Spleen (tissue), 11 donors: ENCODE data around the gene IMPDH1. TPM values are rescaled to one million over a fixed set of nuclear protein-coding genes. Genes with fewer than 3 reads are reported as not detected.

ENCODE experiments used
- DNase-seq: peaks from one replicate; pipeline ENCODE4 v3.0.0-alpha.2; 2020
- H3K27ac ChIP-seq, 8 donors: fragments of 200-600 bp; sonication (generic) in 7 of 8; 1 replicate in 4 of 8; 2 replicates in 4 of 8; pipeline versions ENCODE4 v1.5.0 to v1.8.0; 2016 to 2021; ENCODE audit warnings: inconsistent platforms in 4 of 8, mild to moderate bottlenecking in 4 of 8, moderate library complexity in 1 of 8
- H3K27me3 ChIP-seq, 7 donors: fragments of 200-600 bp; sonication (generic) in 6 of 7; replicated peaks in 1 of 7; 1 replicate in 4 of 7; 2 replicates in 3 of 7; pipeline versions ENCODE4 v1.5.0 to v1.8.0; 2016 to 2021; ENCODE audit warnings: inconsistent platforms in 3 of 7, mild to moderate bottlenecking in 1 of 7
- H3K36me3 ChIP-seq, 6 donors: fragments of 200-600 bp; sonication (generic) in 5 of 6; 1 replicate in 4 of 6; 2 replicates in 2 of 6; pipeline versions ENCODE4 v1.5.0 to v1.8.0; 2016 to 2021; ENCODE audit warnings: inconsistent platforms in 2 of 6
- H3K4me1 ChIP-seq, 6 donors: fragments of 200-600 bp; sonication (generic) in 5 of 6; 1 replicate in 3 of 6; 2 replicates in 3 of 6; pipeline versions ENCODE4 v1.5.0 to v1.8.0; 2016 to 2021; ENCODE audit warnings: inconsistent platforms in 3 of 6
- H3K4me3 ChIP-seq, 8 donors: fragments of 200-600 bp; sonication (generic) in 7 of 8; 1 replicate in 4 of 8; 2 replicates in 4 of 8; pipeline versions ENCODE4 v1.5.0 to v1.8.0; 2016 to 2021; ENCODE audit warnings: inconsistent platforms in 4 of 8, mild to moderate bottlenecking in 4 of 8, moderate library complexity in 2 of 8
- H3K9me3 ChIP-seq, 8 donors: fragments of 200-600 bp; sonication (generic) in 7 of 8; 1 replicate in 4 of 8; 2 replicates in 4 of 8; pipeline versions ENCODE4 v1.5.0 to v1.8.0; 2016 to 2021; ENCODE audit warnings: inconsistent platforms in 4 of 8
- POLR2A ChIP-seq, 3 donors: fragments of 450-650 bp; IDR thresholded peaks; one replicate each; pipeline ENCODE4 v1.5.1; 2017; ENCODE audit warnings: antibody characterized with exemption in 3 of 3, mild to moderate bottlenecking in 1 of 3
- POLR2AphosphoS5 ChIP-seq, 3 donors: sonication (generic); formaldehyde crosslinking; IDR thresholded peaks; one replicate each; pipeline ENCODE4 v1.5.1; 2017; ENCODE audit warnings: antibody characterized with exemption in 3 of 3
- WGBS, 5 donors: extraction: QIAGEN DNeasy Blood & Tissue Kit in 3 of 5; methylation state at CpG; one replicate each; pipeline versions ENCODE4 v1.1.5 to v1.1.7; 2013 to 2018; 5-methylcytosine and 5-hydroxymethylcytosine counted together
- intact Hi-C: fragments of 100-400 bp; cut with DNase I; formaldehyde crosslinking; loops from one replicate; pipeline ENCODE4 v1.15.0; 2023; ENCODE audit warnings: low total_unique reads
- polyA plus RNA-seq, 3 donors: library from polyadenylated mRNA; stranded (reverse); fragments of 200-250 nt; gene quantifications; one replicate each; pipeline ENCODE4 v1.2.1, GENCODE V29; 2013
- total RNA-seq, 7 donors: library from RNA; depleted of rRNA in 3 of 7; stranded (reverse); fragments of >200 nt in 3 of 7; fragmentation: NEBNext Ultra II Directional in 4 of 7; extraction: Animal tissue kit (Norgen Biotek cat#: 25700) in 4 of 7; gene quantifications; one replicate each; pipeline versions ENCODE4 v1.1.0 to v1.2.1, GENCODE V29; 2016 to 2021
- TF ChIP-seq, protein P1 (sequence below), 11 experiments: fragments of 200-600 bp in 7 of 11; fragments of 450-650 bp in 4 of 11; sonication (generic) in 4 of 11; IDR thresholded peaks in 8 of 11; conservative IDR thresholded peaks in 3 of 11; 1 replicate in 7 of 11; 2 replicates in 4 of 11; pipeline versions ENCODE4 v1.4.0 to v1.8.0; 2016 to 2021; ENCODE audit warnings: antibody characterized with exemption in 11 of 11, inconsistent platforms in 4 of 11, mild to moderate bottlenecking in 1 of 11
- donor health status: healthy with polysubstance abuse.
- donor health status: DM: no; HTN: no; CAD: no; lungs with moderate emphysema.
- donor health status: DM: no; HTN: no; CAD: no.
- donor health status: Bipolar disorder and iron deficiency.
- donor health status: healthy.
- donor health status: DM: no; HTN: no; CAD: no.
- donor health status: DM: yes; HTN: yes; CAD: no.

Gene IMPDH1
- total and polyA plus RNA-seq, 10 donors: 29.9 to 120 (median 83.1) TPM

DNA sequence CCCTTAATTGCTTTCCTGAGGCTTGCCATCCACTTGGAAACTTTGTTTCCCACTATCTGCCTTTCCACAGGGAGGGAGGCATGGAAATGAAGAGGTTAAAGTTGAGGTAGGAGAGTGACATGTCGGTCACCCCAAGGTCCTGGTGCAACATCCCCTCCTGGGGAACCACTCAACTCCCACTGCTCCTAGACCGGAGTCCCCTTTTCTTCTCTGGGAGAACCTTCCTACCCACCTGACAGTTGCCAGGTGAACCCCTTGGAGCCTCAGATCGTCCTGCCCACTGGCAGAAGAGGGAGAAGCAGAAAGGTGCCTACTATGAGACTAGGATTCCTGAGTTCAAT, 21.7 kb downstream of the IMPDH1 start:
- WGBS, 5 donors: 38 to 61% (median 47%) methylated on average over 3 of the region's 3 CpGs
- Histone ChIP-seq H3K4me3 (no peak overlapping the region), H3K27ac (no peak overlapping the region), H3K4me1 (peaks cover 0 to 13% (median 8%) of the 10 kb centered on the region in 6 donors), H3K36me3 (peaks cover 0 to 22% (median 15%) of the 10 kb centered on the region in 6 donors), H3K9me3 (no peaks in the 10 kb centered on the region), H3K27me3 (peaks cover 0 to 24% (median 0%) of the 10 kb centered on the region in 7 donors)
- no peak for DNase-seq
- TF ChIP-seq POLR2A (IDR thresholded peaks at IDR 0.05) (no peak), POLR2AphosphoS5 (IDR thresholded peaks at IDR 0.05) (no peak)
- TF ChIP-seq, protein P1, sequence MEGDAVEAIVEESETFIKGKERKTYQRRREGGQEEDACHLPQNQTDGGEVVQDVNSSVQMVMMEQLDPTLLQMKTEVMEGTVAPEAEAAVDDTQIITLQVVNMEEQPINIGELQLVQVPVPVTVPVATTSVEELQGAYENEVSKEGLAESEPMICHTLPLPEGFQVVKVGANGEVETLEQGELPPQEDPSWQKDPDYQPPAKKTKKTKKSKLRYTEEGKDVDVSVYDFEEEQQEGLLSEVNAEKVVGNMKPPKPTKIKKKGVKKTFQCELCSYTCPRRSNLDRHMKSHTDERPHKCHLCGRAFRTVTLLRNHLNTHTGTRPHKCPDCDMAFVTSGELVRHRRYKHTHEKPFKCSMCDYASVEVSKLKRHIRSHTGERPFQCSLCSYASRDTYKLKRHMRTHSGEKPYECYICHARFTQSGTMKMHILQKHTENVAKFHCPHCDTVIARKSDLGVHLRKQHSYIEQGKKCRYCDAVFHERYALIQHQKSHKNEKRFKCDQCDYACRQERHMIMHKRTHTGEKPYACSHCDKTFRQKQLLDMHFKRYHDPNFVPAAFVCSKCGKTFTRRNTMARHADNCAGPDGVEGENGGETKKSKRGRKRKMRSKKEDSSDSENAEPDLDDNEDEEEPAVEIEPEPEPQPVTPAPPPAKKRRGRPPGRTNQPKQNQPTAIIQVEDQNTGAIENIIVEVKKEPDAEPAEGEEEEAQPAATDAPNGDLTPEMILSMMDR (IDR thresholded peaks at IDR 0.05 in 8 of 11, conservative IDR thresholded peaks at IDR 0.05 in 3 of 11): no peak
- intact Hi-C loops: loop anchor here (5.0 kb wide), 1 partner anchor 41 kb away; no protein-coding TSS in a partner anchor

DNA sequence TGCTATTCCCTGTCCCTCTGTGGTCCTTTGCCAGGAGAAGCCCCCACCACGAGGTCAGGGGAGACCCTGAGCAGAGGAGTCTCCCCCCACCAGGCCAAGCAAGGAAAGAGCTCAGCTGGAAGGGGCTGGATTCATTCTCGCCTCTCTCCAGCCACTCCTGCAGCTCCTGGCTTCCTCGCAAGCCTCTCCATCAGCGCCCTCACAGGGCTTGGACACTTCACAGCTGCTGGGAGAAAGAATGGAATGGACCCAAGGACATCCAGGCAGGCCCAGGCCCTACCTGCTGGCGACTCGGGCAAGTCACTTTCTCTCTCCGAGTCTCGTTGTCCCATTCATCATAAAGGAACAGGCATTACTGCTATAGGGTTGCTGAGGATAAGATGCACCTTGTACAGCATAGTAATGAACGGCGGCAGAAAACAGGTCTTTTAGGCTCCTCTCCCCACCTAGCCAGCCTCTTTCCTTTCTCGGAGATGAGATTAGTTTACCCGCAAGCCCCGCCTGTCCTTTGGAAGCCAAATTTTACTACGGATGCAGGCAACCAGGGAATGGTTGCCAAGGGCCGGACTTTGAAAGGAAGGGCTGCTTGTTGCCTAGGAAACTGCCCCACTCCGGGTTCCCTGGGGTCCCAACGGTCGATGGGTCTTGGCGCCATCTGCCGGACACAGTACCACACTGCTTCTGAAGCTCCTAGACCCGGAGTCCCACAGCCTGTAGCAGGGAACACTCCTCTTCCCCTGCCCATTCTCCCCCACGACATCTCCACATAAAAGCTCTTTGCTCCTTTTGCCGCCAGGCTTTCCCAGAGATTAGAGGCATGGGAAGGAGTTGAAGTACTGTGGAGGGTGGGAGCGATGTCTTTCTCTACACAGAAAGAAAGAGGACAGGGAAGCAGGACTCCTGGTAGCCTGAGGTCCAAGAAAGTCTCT, 22.3 kb downstream of the IMPDH1 start:
- no peak for TF ChIP-seq POLR2A (IDR thresholded peaks at IDR 0.05)
- no peak for TF ChIP-seq POLR2AphosphoS5 (IDR thresholded peaks at IDR 0.05)
- TF ChIP-seq, protein P1 (IDR thresholded peaks at IDR 0.05 in 8 of 11, conservative IDR thresholded peaks at IDR 0.05 in 3 of 11): peak; percentile 51 to 93 (median 82)
- Histone ChIP-seq H3K9me3 (no peaks in the 10 kb centered on the region), H3K27me3 (peaks cover 0 to 24% (median 0%) of the 10 kb centered on the region in 7 donors), H3K36me3 (peaks cover 0 to 15% (median 8%) of the 10 kb centered on the region in 6 donors), H3K4me1 (peaks cover 0 to 13% (median 8%) of the 10 kb centered on the region in 6 donors), H3K4me3 (no peak overlapping the region), H3K27ac (no peak overlapping the region)
- 33 to 41% (median 34%) methylated on average over 23 to 24 of the region's 24 CpGs for WGBS, 5 donors
- intact Hi-C loops: loop anchor here (5.0 kb wide), 1 partner anchor 40 kb away; no protein-coding TSS in a partner anchor
- DNase-seq: peak; percentile 89

- TF ChIP-seq POLR2AphosphoS5 (IDR thresholded peaks at IDR 0.05) (no peak), POLR2A (IDR thresholded peaks at IDR 0.05) (no peak)
- TF ChIP-seq, protein P1 (IDR thresholded peaks at IDR 0.05 in 8 of 11, conservative IDR thresholded peaks at IDR 0.05 in 3 of 11): peak in 1 of 11 experiments; percentile 20
- intact Hi-C loops: loop anchor here (5.0 kb wide), 1 partner anchor 39 kb away; no protein-coding TSS in a partner anchor
These were observed 23.5 kb downstream of the IMPDH1 start for GRCh38 chr7:128385988-128386925.

More at GRCh38 chr7:128385988-128386925, 23.5 kb downstream of the IMPDH1 start:
- no peak for DNase-seq
- Histone ChIP-seq H3K36me3 (peaks cover 0 to 3% (median 0%) of the 10 kb centered on the region in 6 donors), H3K4me3 (no peak overlapping the region), H3K27me3 (peaks cover 0 to 24% (median 0%) of the 10 kb centered on the region in 7 donors), H3K4me1 (peaks cover 0 to 18% (median 10%) of the 10 kb centered on the region in 6 donors), H3K9me3 (no peaks in the 10 kb centered on the region), H3K27ac (no peak overlapping the region)
- WGBS, 5 donors: 82 to 94% (median 84%) methylated on average over 4 of the region's 4 CpGs
